ENCODE data around the gene DENND6A. TPM values are rescaled to one million over a fixed set of nuclear protein-coding genes. Genes with fewer than 3 reads are reported as not detected.
"Not testable (repeated sequence)": the region's sequence is repeated elsewhere in the genome, so short reads cannot be mapped to it uniquely, and the experiment has no call there.

Gene DENND6A
- total RNA-seq, 3 donors from 2014 or later (not counting 1 experiment from before 2014, with no cell fraction given) = 54.5 to 69.8 (median 57.1) TPM

DNA sequence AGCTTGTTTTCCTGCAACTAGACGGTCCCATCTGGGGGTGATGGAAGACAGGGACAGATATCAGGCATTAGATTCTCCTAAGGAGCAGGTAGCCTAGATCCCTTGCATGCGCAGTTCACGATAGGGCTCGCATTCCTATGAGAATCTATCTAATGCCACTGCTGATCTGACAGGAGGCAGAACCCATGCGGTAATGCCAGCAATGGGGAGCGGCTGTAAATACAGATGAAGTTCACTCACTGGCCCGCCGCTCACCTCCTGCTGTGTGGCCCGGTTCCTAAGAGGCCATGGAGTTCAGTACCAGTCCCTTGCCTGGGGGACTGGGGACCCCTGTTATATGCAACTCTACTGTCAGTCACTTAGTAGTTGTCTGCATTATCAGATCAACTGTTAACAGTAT, 7.9 kb upstream of the DENND6A start:
- intact Hi-C loops (cut with micrococcal nuclease) = no loop called here
- Mint-ChIP-seq H3K9me3 (no peaks in the 10 kb centered on the region), H3K4me1 (no peaks in the 10 kb centered on the region), H3K4me3 (no peak overlapping the region), H3K27ac (no peak overlapping the region), H3K36me3 (no peaks in the 10 kb centered on the region), H3K27me3 (ENCODE audit: low read depth in 2 of 2) (no peaks in the 10 kb centered on the region)
- Histone ChIP-seq H3K36me3 (ENCODE audit: control insufficient read depth, insufficient read depth, low read length) (no peaks in the 10 kb centered on the region), H3K4me3 (ENCODE audit: low read length) (no peak overlapping the region), H3K27ac (ENCODE audit: low read length) (no peak overlapping the region), H3K4me1 (ENCODE audit: control insufficient read depth, insufficient read depth, low read length) (no peaks in the 10 kb centered on the region), H3K27me3 (ENCODE audit: control insufficient read depth, insufficient read depth, low read length) (no peaks in the 10 kb centered on the region), H3K9me3 (ENCODE audit: control insufficient read depth, insufficient read depth, low read length) (no peaks in the 10 kb centered on the region)
- WGBS (ENCODE audit: insufficient coverage) = 83% methylated on average over 9 of the region's 9 CpGs
- TF ChIP-seq, protein P1, sequence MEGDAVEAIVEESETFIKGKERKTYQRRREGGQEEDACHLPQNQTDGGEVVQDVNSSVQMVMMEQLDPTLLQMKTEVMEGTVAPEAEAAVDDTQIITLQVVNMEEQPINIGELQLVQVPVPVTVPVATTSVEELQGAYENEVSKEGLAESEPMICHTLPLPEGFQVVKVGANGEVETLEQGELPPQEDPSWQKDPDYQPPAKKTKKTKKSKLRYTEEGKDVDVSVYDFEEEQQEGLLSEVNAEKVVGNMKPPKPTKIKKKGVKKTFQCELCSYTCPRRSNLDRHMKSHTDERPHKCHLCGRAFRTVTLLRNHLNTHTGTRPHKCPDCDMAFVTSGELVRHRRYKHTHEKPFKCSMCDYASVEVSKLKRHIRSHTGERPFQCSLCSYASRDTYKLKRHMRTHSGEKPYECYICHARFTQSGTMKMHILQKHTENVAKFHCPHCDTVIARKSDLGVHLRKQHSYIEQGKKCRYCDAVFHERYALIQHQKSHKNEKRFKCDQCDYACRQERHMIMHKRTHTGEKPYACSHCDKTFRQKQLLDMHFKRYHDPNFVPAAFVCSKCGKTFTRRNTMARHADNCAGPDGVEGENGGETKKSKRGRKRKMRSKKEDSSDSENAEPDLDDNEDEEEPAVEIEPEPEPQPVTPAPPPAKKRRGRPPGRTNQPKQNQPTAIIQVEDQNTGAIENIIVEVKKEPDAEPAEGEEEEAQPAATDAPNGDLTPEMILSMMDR (IDR thresholded peaks at IDR 0.05) = no peak
- DNase-seq (no peak), ATAC-seq (no peak)

DNA sequence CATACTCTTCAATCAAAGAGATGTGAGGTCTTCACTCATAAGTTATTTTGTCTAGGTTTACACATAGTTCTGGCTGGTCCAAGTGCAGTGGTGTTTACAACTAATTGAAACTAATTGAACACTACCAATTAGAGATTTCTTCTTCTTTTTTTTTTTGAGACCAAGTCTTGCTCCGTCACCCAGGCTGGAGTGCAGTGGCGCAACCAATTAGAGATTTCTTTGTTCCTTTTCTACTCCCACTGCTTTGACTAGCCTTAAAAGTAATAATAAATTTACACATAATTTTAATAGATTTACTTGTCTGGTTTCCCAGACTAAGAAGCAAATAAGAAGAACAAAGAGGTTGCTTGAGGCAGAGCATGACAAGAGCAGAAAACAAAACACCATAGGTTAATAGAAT, 6.7 kb upstream of the DENND6A start:
- TF ChIP-seq, protein P1 (IDR thresholded peaks at IDR 0.05) = no peak
- Histone ChIP-seq H3K4me3 (ENCODE audit: low read length) (no peak overlapping the region), H3K4me1 (ENCODE audit: control insufficient read depth, insufficient read depth, low read length) (no peaks in the 10 kb centered on the region), H3K9me3 (ENCODE audit: control insufficient read depth, insufficient read depth, low read length) (no peaks in the 10 kb centered on the region), H3K27ac (ENCODE audit: low read length) (no peak overlapping the region), H3K27me3 (ENCODE audit: control insufficient read depth, insufficient read depth, low read length) (no peaks in the 10 kb centered on the region), H3K36me3 (ENCODE audit: control insufficient read depth, insufficient read depth, low read length) (no peaks in the 10 kb centered on the region)
- no peaks in the 10 kb centered on the region for H3K27me3 Mint-ChIP-seq (ENCODE audit: low read depth in 2 of 2)
- no peak for ATAC-seq
- no peaks in the 10 kb centered on the region for H3K36me3 Mint-ChIP-seq
- no peaks in the 10 kb centered on the region for H3K9me3 Mint-ChIP-seq
- WGBS (ENCODE audit: insufficient coverage) = no CpG with 5 or more reads among the region's 2 CpGs
- no peak overlapping the region for H3K4me3 Mint-ChIP-seq
- intact Hi-C loops (cut with micrococcal nuclease) = no loop called here
- H3K27ac Mint-ChIP-seq = no peak overlapping the region
- DNase-seq = no peak
- H3K4me1 Mint-ChIP-seq = no peaks in the 10 kb centered on the region

DNA sequence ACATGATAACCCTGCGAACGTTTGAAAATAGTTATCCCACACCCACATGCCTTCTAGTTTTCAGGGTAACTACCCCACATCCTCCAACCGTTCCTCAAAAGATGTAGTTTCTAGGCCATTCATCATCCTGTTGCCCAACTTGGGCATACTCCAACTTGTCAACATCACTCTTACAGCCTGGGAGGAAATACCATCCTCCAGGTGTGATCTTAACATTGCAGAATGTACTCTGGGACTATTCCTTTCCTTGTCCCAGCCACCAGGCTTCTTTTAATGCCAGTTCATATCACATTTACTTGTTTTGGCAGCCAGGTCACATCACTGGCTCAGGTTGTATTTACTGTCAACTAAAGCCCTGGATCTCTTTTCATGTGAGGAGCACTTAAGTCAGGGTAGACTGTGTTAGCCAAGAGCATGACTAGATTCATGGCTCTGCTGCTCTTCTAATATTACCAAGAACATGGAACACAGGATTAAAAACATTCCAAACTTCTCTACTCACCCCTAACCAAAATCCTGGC, 4.0 kb upstream of the DENND6A start:
- Mint-ChIP-seq H3K27me3 (ENCODE audit: low read depth in 2 of 2) (no peaks in the 10 kb centered on the region), H3K36me3 (no peaks in the 10 kb centered on the region), H3K4me3 (no peak overlapping the region), H3K9me3 (no peaks in the 10 kb centered on the region), H3K4me1 (peaks cover 5 to 6% of the 10 kb centered on the region in 2 donors), H3K27ac (no peak overlapping the region)
- intact Hi-C loops (cut with micrococcal nuclease) = no loop called here
- no peaks in the 10 kb centered on the region for H3K27me3 ChIP-seq (ENCODE audit: control insufficient read depth, insufficient read depth, low read length)
- TF ChIP-seq, protein P1 (IDR thresholded peaks at IDR 0.05) = no peak
- ATAC-seq (no peak), DNase-seq (no peak)
- H3K4me3 ChIP-seq (ENCODE audit: low read length) = no peak overlapping the region
- peaks cover 7% of the 10 kb centered on the region for H3K4me1 ChIP-seq (ENCODE audit: control insufficient read depth, insufficient read depth, low read length)
- no peak overlapping the region for H3K27ac ChIP-seq (ENCODE audit: low read length)
- 29% methylated on average over 3 of the region's 3 CpGs for WGBS (ENCODE audit: insufficient coverage)
- no peaks in the 10 kb centered on the region for H3K36me3 ChIP-seq (ENCODE audit: control insufficient read depth, insufficient read depth, low read length)
- no peaks in the 10 kb centered on the region for H3K9me3 ChIP-seq (ENCODE audit: control insufficient read depth, insufficient read depth, low read length)

DNA sequence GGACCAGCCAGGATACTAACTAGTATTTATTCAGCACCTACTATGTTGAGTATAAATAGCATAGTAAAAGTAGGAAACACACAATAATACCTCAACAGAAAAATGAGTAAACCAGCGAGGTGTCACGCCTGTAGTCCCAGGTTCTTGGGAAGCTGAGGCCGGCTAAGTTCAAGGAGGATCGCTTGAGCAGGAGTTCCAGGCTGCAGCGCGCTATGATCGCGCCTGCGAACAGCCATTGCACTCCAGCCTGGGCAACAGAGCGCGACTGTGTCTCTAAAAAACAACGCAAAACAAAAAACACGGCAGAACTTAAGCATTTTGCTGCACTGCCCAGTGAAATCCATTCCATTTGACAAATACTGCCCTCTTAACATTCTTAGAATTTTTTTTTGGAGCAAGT, 1.3 kb upstream of the DENND6A start:
- Mint-ChIP-seq H3K27me3 (ENCODE audit: low read depth in 2 of 2) (no peaks in the 10 kb centered on the region), H3K27ac (peak overlapping the region; percentile 94 to 97), H3K4me1 (peaks cover 14 to 30% of the 10 kb centered on the region in 2 donors), H3K36me3 (no peaks in the 10 kb centered on the region), H3K4me3 (peak overlapping the region; percentile 45), H3K9me3 (no peaks in the 10 kb centered on the region)
- DNase-seq (no peak), ATAC-seq (no peak)
- Histone ChIP-seq H3K9me3 (ENCODE audit: control insufficient read depth, insufficient read depth, low read length) (no peaks in the 10 kb centered on the region), H3K4me3 (ENCODE audit: low read length) (no peak overlapping the region), H3K4me1 (ENCODE audit: control insufficient read depth, insufficient read depth, low read length) (peaks cover 23% of the 10 kb centered on the region), H3K36me3 (ENCODE audit: control insufficient read depth, insufficient read depth, low read length) (no peaks in the 10 kb centered on the region), H3K27me3 (ENCODE audit: control insufficient read depth, insufficient read depth, low read length) (no peaks in the 10 kb centered on the region), H3K27ac (ENCODE audit: low read length) (no peak overlapping the region)
- intact Hi-C loops (cut with micrococcal nuclease) = loop anchor here (5.0 kb wide), 1 partner anchor 137 kb away; the partner anchor contains the start of gene PDE12
- WGBS (ENCODE audit: insufficient coverage) = 86% methylated on average over 13 of the region's 13 CpGs
- TF ChIP-seq, protein P1 (IDR thresholded peaks at IDR 0.05) = no peak

DNA sequence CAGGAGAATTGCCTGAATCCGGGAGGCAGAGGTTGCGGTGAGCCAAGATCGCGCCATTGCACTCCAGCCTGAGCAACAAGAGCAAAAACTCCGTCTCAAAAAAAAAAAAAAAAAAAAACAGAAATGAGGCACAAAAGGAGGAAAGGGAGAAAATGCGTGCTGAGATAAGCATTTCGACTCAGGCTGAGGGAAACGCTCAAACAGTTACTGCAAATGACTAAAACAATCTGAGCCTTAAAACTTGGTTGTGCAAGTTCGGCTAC, 813 bp downstream of the DENND6A start:
- not testable (repeated sequence) for H3K36me3 Mint-ChIP-seq; H3K9me3 Mint-ChIP-seq; H3K27me3 ChIP-seq (ENCODE audit: control insufficient read depth, insufficient read depth, low read length); H3K36me3 ChIP-seq (ENCODE audit: control insufficient read depth, insufficient read depth, low read length); ATAC-seq; DNase-seq; H3K9me3 ChIP-seq (ENCODE audit: control insufficient read depth, insufficient read depth, low read length); H3K27me3 Mint-ChIP-seq (ENCODE audit: low read depth in 2 of 2)
- peak overlapping the region; percentile 88 for H3K27ac ChIP-seq (ENCODE audit: low read length)
- H3K4me3 ChIP-seq (ENCODE audit: low read length) = peak overlapping the region; percentile 60
- H3K4me3 Mint-ChIP-seq = peak overlapping the region; percentile 95
- peak overlapping the region; percentile 94 to 97 for H3K27ac Mint-ChIP-seq
- H3K4me1 ChIP-seq (ENCODE audit: control insufficient read depth, insufficient read depth, low read length) = peaks cover 41% of the 10 kb centered on the region
- peaks cover 27 to 43% of the 10 kb centered on the region in 2 donors for H3K4me1 Mint-ChIP-seq
- WGBS (ENCODE audit: insufficient coverage) = 0% methylated on average over 5 of the region's 9 CpGs
- intact Hi-C loops (cut with micrococcal nuclease) = loop anchor here (1.0 to 5.0 kb wide), 4 partner anchors 17 to 135 kb away; partner anchors contain the start of genes ARF4 and PDE12
